Suprapubic skin (tissue), 4 donors: Measurements from ENCODE around the gene PPARGC1A.

Experiments used
- EP300 ChIP-seq: sonication (generic); formaldehyde crosslinking; IDR thresholded peaks from one replicate; pipeline ENCODE4 v1.6.1; 2017; ENCODE audit warnings: antibody characterized with exemption
- POLR2A ChIP-seq, 2 donors: fragments of 450-650 bp; IDR thresholded peaks; one replicate each; pipeline ENCODE4 v1.6.1; 2017; ENCODE audit warnings: antibody characterized with exemption in 2 of 2, mild to moderate bottlenecking in 2 of 2, moderate library complexity in 2 of 2
- POLR2AphosphoS5 ChIP-seq, 3 donors: sonication (generic); formaldehyde crosslinking; IDR thresholded peaks; one replicate each; pipeline ENCODE4 v1.6.1; 2017; ENCODE audit warnings: antibody characterized with exemption in 3 of 3
- TF ChIP-seq, protein P1 (sequence below), 2 donors: fragments of 200-600 bp in 1 of 2; fragments of 450-650 bp in 1 of 2; sonication (generic) in 1 of 2; IDR thresholded peaks; one replicate each; pipeline ENCODE4 v1.5.1; 2016 to 2019; ENCODE audit warnings: antibody characterized with exemption in 2 of 2, mild to moderate bottlenecking in 1 of 2, moderate library complexity in 1 of 2

DNA sequence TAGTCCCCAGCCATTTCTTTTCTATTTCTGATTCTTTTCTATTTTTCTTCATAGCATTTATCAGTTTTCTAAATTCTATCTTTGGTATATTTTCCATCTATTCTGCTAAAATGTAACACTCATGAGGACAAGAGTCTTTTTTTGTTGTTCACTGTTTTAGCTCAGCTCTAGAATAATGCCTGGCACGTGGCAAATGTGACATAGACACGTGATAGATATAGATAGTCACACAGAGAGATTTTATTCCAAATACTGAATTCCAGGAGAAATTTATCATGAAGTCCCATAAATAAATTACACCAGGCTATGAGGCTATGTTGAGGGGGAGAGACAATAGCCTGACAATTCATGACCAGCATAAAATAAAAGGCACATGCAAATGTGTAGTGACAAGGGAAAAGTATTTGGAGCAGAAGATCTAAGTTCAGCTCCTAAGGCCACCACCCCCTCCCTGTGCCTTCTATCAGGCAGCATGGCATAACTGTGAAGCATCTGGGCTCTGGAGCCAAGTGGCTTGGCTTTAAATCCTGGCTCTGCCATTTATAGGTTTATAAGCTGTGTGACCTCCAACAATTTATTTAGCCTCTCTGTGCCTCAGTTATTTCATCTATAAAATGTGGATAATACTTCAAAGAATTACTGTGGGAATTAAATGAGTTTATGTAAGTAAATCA lies 25.7 kb upstream of the PPARGC1A start:
- TF ChIP-seq, protein P1, sequence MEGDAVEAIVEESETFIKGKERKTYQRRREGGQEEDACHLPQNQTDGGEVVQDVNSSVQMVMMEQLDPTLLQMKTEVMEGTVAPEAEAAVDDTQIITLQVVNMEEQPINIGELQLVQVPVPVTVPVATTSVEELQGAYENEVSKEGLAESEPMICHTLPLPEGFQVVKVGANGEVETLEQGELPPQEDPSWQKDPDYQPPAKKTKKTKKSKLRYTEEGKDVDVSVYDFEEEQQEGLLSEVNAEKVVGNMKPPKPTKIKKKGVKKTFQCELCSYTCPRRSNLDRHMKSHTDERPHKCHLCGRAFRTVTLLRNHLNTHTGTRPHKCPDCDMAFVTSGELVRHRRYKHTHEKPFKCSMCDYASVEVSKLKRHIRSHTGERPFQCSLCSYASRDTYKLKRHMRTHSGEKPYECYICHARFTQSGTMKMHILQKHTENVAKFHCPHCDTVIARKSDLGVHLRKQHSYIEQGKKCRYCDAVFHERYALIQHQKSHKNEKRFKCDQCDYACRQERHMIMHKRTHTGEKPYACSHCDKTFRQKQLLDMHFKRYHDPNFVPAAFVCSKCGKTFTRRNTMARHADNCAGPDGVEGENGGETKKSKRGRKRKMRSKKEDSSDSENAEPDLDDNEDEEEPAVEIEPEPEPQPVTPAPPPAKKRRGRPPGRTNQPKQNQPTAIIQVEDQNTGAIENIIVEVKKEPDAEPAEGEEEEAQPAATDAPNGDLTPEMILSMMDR (IDR thresholded peaks at IDR 0.05) = no peak
- TF ChIP-seq POLR2A (IDR thresholded peaks at IDR 0.05) (no peak), EP300 (no peak), POLR2AphosphoS5 (IDR thresholded peaks at IDR 0.05) (no peak)
